Tibial artery (tissue), 4 donors: Measurements from ENCODE around the gene HMGA1.

Experiments used
- DNase-seq, 2 donors: peaks; one replicate each; pipeline ENCODE4 v3.0.0-alpha.2; 2019
- H3K27ac ChIP-seq, 2 donors: fragments of 200-600 bp; sonication (generic) in 1 of 2; 1 replicate in 1 of 2; 2 replicates in 1 of 2; pipeline ENCODE4 v1.5.1; 2018 to 2019; ENCODE audit warnings: mild to moderate bottlenecking in 1 of 2
- H3K27me3 ChIP-seq, 2 donors: fragments of 200-600 bp; sonication (generic) in 1 of 2; one replicate each; pipeline versions ENCODE4 v1.5.1 to v1.6.0; 2016 to 2019
- H3K36me3 ChIP-seq, 3 donors: fragments of 200-600 bp; sonication (generic) in 2 of 3; one replicate each; pipeline ENCODE4 v1.5.1; 2016 to 2019; ENCODE audit warnings: mild to moderate bottlenecking in 2 of 3
- H3K4me1 ChIP-seq, 4 donors: fragments of 200-600 bp; sonication (generic) in 2 of 4; 1 replicate in 3 of 4; 2 replicates in 1 of 4; pipeline ENCODE4 v1.5.1; 2016 to 2019
- H3K4me3 ChIP-seq, 2 donors: fragments of 200-600 bp; sonication (generic) in 1 of 2; 1 replicate in 1 of 2; 2 replicates in 1 of 2; pipeline ENCODE4 v1.5.1; 2018 to 2019; ENCODE audit warnings: mild to moderate bottlenecking in 2 of 2
- H3K9me3 ChIP-seq, 3 donors: fragments of 200-600 bp; sonication (generic) in 1 of 3; one replicate each; pipeline ENCODE4 v1.5.1; 2016 to 2019
- intact Hi-C: fragments of 100-400 bp; cut with DNase I; formaldehyde crosslinking; loops from one replicate; pipeline ENCODE4 v1.15.0; 2023; ENCODE audit warnings: low total_unique reads
- TF ChIP-seq, protein P1 (sequence below), 2 experiments: fragments of 200-600 bp in 1 of 2; fragments of 450-650 bp in 1 of 2; IDR thresholded peaks; one replicate each; pipeline ENCODE4 v1.5.1; 2017 to 2019; ENCODE audit warnings: antibody characterized with exemption in 2 of 2, mild to moderate bottlenecking in 1 of 2, moderate library complexity in 1 of 2

HMGA1 gene

DNA sequence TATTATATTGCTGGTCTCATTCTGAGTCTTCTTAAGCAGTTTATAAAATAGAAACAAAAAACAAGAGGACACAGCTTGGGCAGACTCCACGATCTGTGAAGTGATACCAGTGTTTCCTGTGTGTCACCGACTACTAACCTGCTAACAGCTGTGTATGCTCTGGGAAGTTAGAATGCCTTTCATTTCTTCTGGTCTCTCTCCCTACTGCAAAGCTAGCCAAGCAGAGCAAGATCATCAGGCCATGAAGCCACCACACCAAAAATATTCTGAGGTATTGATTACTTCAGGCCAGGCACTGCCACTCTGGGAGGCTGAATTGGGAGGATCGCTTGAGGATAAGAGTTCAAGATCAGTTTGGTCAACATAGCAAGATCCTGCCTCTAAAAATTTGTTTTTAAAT, 59.0 kb downstream of the HMGA1 start:
- H3K27ac ChIP-seq, result no peak overlapping the region
- intact Hi-C loops, result no loop called here
- TF ChIP-seq, protein P1, sequence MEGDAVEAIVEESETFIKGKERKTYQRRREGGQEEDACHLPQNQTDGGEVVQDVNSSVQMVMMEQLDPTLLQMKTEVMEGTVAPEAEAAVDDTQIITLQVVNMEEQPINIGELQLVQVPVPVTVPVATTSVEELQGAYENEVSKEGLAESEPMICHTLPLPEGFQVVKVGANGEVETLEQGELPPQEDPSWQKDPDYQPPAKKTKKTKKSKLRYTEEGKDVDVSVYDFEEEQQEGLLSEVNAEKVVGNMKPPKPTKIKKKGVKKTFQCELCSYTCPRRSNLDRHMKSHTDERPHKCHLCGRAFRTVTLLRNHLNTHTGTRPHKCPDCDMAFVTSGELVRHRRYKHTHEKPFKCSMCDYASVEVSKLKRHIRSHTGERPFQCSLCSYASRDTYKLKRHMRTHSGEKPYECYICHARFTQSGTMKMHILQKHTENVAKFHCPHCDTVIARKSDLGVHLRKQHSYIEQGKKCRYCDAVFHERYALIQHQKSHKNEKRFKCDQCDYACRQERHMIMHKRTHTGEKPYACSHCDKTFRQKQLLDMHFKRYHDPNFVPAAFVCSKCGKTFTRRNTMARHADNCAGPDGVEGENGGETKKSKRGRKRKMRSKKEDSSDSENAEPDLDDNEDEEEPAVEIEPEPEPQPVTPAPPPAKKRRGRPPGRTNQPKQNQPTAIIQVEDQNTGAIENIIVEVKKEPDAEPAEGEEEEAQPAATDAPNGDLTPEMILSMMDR (IDR thresholded peaks at IDR 0.05), result no peak

More for the DNA sequence above, 59.0 kb downstream of the HMGA1 start:
- Histone ChIP-seq H3K9me3 (no peaks in the 10 kb centered on the region), H3K4me3 (no peak overlapping the region), H3K4me1 (peaks cover 0 to 50% (median 14%) of the 10 kb centered on the region in 4 donors), H3K36me3 (peaks cover 18 to 33% (median 26%) of the 10 kb centered on the region in 3 donors), H3K27me3 (no peaks in the 10 kb centered on the region)
- no peak for DNase-seq
